NK-92 (cell line): ENCODE data around the gene SYNPO.

ENCODE experiments used
- DNase-seq: peaks from one replicate; lab custom pipeline; 2025; ENCODE audit not compliant: unreplicated experiment; lab: John Stamatoyannopoulos, UW

SYNPO gene

DNA sequence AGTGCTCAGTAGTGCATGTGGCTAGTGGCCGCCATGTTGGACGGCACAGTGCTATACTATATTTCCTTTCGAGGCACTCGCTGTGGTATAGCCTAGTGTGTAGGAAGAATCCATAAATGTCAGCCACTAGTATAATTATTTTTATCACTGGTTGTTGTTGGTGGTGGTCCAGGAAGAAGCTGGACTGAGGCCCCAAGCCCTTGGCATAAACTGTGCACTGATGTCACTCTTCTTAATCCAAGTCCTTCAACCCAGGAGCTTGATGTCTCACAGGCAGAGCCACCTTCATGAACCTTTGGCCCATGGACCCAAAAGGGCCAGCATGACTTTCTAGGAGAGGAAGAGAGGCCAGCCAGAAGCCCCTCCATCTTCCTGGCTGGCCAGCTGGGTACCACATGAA, 32.5 kb upstream of the SYNPO start:
- DNase-seq: no peak

DNA sequence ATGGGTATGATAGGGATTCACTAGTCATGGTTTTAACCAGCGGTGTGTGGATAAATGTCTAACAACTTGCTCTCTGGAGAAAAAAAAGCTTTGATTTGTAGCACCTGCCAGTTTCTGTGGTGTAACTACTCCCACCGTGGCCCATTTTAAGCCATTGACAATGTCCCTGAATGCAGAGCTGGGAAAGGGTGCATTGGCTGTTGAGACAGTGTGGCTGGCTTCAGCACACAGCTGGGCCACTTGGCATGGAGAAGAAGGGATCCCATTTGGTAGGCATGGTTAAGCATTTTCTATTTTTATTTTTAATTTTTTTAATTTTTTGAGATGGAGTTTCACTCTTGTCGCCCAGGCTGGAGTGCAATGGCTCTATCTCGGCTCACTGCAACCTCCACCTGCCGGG, 31.5 kb upstream of the SYNPO start:
- DNase-seq: no peak

DNA sequence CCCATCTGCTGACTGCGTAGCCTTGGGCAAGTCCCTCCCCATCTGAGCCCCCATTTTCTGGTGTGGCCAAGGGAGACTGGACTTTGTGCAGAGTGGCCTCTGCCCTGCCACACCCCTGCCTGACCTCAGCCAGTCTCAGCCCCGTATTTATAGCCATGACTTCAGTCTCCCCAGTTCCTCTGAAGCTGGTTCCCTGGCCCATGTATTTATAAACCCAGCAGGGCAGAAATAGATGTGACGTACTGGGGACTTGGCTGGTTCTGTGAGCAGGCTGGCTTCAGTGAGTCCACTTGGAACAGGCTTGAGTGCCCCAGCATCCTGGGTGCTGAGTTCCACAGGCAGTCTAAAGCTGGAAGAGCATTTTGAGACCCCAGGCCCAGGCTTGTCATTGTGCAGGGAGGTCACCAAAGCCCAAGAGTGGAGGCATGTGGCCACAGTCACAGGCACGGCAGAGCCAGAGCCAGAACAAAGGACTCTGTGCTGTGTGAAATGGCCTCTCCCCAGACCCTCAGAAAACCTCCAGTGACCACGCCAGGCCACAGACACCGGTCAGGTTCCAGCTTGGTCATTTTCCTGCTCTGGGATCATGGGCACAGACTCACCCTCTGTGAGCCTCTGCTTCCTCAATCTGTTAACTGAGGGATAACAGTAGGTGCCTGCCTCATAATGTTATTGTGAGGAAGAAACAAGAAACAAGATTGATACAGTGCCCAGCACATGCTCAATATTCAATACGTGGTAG, 30.4 kb upstream of the SYNPO start:
- no peak for DNase-seq

DNA sequence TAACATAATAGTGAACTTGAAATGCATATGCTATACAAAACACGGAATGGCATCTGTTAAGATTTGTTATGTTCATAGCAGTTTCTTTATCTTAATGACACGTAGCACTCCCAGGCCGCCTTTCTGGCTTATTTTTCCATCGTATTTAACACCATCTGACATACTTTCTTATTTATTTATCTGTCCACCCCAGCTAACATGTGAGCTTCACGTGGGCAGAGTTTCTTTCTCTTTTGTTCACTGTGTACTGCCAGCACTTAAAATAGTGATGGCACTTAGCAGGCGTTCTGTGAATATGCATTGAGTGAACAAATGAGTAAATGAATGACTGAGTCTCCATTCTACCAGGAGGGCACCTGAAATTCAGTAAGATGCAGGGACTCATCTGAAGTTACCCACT, 29.4 kb upstream of the SYNPO start:
- no peak for DNase-seq

DNA sequence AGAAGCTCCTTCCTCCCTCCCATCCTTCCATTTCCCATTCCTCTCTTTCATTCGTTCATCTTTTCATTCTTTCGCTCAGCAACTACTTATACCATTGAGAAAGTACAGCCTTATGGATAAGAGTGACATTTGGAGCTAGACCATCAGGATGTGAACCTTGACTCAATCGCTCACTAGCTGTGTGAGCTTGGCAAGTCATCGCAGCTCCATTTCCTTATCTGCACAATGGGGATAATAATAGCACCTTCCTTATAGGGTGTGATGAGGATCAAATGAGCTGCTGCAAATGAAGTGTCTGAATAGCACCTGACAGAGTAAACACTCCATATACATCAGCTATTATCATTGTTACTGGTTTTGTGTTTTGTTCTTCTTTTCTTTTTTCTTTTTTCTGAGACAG, 28.1 kb upstream of the SYNPO start:
- no peak for DNase-seq

DNA sequence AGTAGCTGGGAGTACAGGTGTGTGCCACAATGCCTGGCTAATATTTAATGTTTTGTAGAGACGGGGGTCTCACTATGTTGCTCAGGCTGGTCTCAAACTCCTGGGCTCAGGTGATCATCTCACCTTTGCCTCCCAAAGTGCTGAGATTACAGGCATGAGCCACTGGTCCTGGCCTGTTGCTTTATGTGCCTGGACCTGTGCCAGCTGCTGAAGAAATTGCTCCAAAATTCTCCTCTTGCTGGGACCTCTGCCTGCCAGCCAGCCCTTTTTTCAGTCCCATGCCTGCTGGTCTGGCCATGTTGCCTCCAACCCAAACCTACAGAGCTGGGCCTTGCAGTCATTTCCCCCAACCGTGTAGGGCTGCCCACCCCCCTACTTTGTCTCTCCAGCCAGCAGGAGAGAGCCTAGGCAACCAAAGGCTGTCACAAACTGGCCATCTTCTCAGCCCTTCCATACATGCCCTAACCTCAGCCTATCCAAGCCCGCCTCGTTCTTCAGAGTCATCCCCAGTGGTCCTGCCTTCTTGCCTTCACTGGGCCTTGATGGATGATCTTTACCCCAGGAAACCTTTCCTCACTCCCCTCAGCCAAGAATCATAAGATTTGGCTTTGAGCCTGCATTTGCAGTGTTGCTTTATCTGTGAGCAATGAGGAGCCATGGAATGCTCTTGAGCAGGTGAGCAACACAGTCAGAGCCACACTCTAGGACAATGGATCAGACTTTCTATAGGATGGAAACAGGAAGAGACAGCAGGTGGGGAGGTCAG, 27.4 kb upstream of the SYNPO start:
- DNase-seq: no peak

DNA sequence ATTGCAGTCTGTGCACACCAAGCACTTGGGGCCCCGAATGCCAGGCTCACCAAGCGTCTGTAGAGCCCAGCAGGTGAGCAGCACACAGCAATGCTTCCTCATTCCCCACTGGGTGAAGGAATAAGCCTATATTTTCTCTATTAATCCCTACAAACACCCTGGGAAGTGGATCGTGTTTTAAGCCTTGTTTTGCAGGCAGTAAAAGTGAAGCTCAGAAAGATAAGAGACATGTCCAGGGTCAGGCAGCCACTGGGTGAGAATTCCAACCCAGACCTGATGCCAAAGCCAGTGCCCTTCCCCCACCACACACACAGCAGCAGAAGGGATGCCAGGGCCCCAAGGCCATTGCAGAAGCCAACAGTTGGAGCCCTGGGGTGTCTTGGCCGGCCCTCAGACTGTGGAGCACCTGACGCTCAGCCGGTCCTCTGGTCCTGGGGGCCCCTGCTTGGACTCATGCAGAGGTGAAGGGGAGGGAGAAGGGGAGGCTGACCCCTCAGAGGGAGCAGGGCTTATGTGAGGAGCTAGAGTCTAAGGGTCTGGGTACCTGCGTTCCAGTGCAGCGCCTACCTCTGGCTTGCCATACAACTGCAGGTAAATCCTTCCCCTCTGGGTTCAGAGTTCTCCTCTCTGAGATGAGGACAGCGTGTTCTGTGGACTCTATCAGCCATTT, 26.3 kb upstream of the SYNPO start:
- DNase-seq: no peak

DNA sequence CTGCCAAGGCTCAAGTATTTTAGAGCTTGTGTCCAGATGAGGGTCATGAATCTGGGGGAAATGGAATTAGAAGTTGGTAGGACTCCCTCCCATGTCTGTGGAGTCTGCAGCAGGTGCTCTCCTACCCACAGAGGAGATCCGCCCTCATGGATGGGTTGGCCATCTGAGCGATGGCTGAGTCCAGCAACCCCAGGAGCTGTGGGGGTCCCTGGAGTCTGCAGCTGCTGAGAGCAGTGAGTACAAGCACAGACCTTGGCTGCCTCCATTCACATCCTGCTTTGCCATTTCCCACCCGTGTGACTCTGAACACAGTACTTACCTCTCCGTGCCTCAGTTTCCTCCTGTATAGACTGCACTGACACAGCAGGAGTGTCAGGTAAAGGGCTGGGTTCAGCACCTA, 25.8 kb upstream of the SYNPO start:
- no peak for DNase-seq

DNA sequence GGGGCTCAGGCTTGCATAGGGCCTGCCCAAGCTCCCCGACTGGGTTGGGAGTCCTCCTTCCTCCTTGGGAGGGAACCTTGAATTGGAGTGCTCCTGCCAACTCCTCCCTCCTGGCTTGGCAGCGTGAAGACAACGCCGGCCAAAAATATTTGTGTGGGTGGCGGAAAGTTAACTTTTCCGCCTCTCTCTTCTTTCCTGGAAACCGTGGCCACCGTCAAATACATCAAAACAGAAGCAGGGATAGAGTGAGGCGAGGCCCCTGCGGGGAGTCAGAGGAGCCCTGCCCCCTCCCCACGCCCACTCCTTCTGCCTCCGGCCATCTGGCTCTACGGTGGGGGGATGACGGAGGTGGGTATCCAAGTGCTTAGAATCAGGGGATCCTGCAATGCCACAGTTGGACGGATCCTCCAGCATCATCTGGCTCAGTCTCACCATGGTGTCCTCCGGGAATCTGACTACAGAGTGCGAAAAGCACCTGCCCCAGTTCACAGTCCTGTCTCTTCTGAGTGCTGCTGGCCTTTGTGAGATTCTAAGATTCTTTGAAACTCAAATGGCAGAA, 25.2 kb upstream of the SYNPO start:
- DNase-seq: no peak

DNA sequence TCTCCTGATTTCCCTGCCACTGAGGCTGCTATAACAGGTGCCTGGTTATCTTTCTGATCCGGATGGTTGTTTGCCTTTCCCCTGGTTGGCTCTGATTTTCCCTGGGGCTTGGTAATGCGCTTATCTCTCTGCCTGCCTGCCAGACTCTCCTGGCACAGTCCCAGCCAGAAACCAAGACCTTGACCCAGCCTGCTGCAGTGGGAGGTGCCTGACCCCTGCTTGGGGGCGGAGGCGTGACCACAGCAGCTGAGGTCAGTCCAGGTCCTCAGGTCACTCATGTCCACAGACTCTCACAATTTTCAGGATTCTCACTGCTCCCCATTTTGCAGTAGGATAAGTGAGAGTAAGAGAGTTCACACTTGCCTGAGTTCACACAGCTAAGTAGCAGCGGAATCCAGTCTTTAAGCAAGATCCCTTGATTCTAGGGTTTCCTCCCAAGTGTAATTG, 24.4 kb upstream of the SYNPO start:
- no peak for DNase-seq

DNA sequence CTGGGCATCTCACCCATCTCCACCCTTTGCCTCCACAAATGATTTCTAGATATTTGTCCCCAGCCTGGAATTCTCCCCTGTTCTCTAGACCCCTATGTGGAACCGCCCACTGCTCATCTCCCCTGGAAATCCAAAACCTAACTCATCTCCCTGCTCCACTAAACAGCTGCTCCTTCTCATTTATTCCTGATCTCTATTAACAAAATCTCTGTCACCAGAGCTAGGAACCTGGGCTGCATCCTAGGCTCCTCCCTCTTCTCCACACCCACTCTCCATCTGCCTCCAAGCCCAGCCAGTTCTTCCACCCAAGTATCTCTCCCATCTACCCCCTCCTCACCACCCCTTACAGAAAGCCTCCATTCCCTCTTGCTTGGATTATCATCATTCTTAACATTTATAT, 24.0 kb upstream of the SYNPO start:
- DNase-seq: no peak

DNA sequence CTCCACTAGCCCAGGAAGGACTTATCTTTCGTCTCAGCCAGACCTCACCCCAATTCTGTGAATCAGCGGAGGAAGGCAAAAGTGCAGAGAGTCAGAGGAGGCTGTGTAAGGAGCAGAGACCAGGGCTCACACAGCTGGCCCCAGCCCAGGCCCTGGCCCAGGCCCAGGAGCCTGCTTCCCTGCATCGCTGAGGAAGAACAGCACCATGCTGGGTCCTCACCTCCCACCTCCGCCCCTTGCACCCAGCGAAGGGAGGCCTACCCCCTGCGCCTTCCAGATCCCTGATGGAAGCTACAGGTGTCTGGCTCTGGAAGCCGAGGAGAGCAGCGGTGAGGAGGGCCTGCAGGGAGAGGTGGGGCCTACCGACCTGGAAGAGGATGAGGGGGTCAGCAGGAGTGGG, 22.3 kb upstream of the SYNPO start:
- no peak for DNase-seq

DNA sequence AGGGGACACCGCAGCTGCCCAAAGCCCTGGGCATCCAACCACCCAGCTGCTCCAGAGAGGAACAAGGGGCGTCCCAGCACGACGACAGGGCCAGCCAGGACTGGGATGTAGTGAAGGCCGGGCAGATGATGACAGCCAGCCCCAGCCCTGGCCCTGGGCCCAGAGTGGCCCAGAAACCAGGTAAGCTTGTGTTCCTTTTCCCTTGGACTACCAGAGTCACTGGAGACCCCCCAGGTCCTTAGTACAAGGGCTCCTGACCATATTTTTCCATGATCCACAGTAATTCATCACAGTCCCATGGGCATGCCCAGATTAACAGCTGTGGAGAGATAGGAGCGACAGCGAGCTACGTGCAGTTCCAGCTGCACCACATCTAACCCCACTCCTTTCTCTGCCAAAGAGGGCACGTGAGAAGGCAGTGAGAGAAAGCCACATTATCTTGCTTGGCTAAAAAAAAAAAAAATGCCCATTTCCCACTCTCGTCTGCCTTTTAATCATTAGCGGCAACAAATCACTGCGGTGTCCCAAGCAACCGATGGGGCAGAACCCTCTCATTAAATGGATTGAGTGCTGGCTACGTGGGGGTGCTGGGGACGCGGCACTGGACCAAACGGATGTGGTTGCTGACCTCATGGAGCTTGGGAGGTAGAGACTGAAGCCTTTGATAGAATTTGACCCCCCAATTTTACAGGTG, 21.7 kb upstream of the SYNPO start:
- DNase-seq: no peak

DNA sequence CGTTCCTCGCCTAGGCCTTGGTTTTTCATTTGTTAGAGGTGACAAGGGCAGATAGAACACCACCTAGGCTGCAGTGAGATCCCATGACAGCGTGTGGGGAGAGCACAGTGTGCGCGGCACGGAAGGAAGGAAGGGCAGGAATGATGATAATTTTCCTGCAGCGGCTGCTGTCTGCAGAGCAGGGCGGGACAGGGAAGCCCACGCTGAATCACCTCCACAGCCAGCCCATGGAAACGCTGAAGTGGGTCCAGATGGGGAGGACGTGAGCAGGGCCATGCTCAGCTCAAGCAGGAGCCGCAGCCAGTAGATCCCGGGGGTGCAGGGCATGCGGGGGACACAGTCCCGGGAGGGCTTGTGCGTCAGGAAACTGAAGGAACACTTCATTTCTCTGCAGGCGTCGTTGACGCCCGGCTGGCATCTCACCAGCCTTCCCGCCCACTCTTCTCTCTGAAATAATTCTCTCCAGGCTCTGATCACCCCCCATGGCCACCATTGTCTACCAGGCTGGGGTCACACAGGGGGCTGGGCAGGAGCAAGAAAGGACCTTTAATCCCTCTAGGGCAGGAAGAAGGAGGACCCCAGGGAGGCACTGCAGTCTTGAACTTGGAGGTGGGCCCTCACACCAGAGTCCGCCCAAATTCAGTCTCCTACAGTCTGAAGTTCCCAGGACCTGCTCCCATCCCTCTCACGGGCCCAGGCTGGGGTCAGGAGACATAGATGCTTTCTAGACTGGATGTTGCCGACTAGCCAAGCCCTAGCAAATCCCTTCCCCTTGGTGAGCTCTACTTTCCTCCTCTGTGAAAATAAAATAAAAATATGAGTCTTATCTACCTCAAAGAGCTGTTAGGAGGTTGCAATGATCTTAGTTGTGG, 20.9 kb upstream of the SYNPO start:
- no peak for DNase-seq

DNA sequence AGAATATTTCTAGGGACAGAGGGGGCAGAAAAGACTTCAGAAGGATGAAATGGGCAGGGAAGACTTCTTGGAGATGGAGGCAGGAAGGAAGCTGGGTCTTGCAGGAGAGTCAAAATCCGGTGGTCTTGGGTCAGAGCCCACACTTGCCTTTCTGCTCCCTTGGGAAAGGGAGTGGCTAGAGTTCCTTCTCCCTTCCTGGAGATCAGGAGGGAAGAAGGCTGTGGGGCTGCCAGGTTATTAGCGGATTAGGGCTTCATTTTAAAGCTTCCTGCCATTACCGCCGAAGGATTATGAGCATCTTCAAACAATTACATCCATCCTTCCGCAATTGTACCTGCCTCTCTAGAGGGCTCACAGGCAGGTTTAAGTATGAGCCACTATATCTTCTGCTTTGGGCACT, 19.2 kb upstream of the SYNPO start:
- DNase-seq: no peak

DNA sequence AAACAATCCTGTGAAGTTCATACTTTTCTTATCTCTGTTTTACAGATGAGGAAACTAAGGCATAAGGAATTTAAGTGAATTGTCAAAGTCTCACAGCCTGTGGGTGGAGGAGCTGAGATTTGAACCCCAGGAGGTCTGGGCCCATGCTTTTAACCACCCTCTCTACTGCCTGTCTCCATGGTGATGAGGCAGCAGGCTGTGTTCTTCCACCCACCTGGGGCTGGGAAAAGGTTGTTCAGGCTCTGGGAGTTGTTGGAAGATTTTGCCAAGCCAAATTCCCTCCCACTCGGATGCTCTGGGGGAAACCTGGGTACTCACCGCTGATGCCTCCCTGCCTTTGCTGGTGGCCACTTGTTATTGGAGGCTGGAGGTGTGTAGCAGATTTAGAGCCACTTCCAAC, 18.3 kb upstream of the SYNPO start:
- DNase-seq: no peak

DNA sequence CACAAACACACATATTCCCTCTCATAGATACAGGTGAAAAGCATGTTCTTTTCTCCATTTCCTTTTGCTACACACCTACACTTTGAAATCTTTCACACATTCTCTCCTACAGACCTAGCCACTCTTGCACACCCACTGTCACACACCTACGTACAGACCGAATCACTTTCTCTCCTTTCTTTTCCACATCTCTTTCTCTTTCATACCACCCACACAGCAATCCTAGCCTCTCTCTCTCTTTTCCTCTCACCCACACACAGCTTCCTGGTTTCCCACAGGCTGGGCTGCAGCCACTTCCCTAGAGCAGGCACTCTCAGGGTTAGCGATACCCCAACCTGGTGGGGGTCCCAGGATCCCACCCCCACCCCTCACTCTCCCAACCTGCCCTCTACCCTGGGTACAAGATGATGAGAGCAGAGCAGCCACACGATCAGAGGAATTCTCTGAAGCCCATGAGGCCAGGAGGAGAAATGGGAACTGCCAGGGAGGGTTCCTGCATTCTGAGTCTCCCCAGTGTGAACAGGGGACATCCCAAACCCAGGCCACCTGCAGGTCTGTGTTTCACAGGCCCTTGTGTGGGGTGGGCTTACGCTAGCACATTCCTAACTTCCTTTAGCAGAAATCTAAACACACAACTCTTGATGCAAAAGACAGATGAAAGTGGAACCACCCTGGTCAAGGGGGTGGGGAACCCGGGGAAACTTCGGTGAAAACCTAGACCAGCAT, 17.1 kb upstream of the SYNPO start:
- no peak for DNase-seq

DNA sequence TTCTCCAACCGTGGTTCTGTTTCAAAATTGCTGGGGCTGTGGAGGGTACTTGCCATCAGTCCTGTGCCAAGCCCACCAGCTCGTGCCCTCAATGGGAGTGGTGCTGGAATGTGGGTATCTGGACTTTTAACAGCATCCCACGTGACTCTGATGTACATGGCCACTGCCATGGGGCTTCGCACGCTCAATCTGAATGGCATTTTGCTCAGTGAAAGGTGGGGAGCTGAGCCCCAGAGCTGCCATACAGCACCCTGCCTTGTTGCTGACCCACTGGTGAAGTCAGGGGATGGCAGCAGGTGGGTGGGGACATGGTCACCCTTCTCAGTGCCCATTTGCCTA, 16.6 kb upstream of the SYNPO start:
- DNase-seq: no peak

DNA sequence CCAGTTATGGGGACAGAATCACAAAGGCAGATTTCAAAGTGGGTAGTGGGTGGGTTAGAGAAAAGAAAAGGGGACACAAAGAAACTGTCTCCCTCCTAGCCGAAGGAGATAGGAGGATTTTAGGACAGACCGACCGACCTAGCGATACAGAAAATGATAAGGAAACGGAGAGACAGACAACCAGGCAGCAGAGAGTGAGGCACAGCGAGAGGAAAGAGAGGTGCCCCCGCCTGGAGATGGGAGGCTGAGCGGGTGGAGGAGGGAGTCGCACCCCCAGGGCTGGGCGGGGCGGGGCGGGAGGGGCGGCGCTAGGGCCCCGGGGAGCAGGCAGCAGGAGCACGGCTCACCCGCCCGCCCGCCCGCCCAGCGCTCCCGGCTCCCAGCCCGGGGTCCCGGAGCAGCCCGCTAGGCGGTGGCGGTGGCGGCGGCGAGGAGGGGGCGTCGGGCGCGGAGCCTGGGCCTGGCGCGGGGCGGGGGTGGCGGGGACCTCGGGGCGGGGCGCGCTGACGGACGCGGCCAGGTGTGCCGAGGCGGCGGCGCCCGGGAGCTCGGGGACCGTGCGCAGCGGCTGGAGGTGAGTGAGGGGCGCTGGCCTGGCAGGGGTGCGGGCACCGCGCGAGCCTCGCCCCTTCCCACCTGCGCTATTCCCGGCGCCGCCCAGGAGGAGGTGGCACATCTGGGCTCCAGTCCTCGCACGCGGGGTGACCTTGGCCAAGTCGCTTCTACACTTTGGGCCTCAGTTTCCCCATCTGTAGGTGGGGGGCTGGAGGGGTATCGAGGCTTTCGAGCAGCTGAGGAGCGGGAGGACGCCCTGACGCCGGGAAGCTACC, 15.9 kb upstream of the SYNPO start:
- DNase-seq: no peak
